ENCODE measurements around the gene CYB5A.

The CYB5A gene

DNA sequence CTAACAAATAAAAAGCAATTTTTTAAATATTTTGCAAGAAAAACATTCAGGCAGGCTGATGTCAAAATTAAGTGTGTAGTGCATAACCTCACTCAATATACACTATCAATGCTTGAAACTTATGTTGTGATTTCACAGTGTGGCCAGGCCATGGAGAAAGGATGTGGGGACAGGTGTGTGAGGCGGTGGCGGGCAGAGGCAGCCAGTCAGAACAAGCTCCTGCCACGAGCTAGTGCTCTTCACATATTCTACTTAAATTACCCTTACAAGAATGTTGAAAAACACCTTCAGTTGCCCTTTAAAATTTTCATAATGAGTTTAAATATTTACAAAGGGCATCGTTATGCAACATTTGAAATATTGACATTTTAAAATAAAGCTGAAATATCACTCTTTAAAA is 43.2 kb downstream of the CYB5A start:
- Histone ChIP-seq H3K27ac (no peak overlapping the region), H3K27me3 (no peaks in the 10 kb centered on the region), H3K9me3 (no peaks in the 10 kb centered on the region), H3K36me3 (no peaks in the 10 kb centered on the region), H3K4me3 (ENCODE audit: low read depth in 1 of 2, low read length in 1 of 2) (no peak overlapping the region), H3K4me1 (ENCODE audit: control insufficient read depth in 1 of 2, insufficient read depth in 1 of 2, low read depth in 1 of 2, low read length in 1 of 2) (peaks cover 11 to 13% of the 10 kb centered on the region in 2 experiments)
- TF ChIP-seq, protein P1, sequence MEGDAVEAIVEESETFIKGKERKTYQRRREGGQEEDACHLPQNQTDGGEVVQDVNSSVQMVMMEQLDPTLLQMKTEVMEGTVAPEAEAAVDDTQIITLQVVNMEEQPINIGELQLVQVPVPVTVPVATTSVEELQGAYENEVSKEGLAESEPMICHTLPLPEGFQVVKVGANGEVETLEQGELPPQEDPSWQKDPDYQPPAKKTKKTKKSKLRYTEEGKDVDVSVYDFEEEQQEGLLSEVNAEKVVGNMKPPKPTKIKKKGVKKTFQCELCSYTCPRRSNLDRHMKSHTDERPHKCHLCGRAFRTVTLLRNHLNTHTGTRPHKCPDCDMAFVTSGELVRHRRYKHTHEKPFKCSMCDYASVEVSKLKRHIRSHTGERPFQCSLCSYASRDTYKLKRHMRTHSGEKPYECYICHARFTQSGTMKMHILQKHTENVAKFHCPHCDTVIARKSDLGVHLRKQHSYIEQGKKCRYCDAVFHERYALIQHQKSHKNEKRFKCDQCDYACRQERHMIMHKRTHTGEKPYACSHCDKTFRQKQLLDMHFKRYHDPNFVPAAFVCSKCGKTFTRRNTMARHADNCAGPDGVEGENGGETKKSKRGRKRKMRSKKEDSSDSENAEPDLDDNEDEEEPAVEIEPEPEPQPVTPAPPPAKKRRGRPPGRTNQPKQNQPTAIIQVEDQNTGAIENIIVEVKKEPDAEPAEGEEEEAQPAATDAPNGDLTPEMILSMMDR (IDR thresholded peaks at IDR 0.05) = no peak

DNA sequence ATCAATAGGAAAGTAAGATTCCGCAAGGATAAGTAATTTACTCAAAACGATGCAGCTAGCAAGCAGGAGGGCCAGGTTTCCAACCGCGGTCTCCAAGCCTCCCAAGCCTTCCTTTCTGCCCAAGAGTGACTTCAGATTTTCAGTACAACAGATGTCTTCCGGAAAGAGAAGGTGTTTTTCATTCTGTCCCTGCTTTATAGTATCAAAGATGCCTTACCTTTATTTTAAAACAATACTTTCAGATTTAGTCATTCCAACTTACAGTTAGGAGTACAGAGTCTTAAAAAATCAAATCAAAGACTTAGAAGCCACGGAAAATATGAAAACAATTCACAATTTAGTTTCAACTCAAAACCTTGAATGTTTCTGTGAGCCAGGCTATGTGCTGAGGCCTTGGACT is 43.6 kb downstream of the CYB5A start:
- Histone ChIP-seq H3K4me3 (ENCODE audit: low read depth in 1 of 2, low read length in 1 of 2) (no peak overlapping the region), H3K4me1 (ENCODE audit: control insufficient read depth in 1 of 2, insufficient read depth in 1 of 2, low read depth in 1 of 2, low read length in 1 of 2) (peaks cover 11 to 13% of the 10 kb centered on the region in 2 experiments), H3K27ac (no peak overlapping the region), H3K9me3 (no peaks in the 10 kb centered on the region), H3K27me3 (no peaks in the 10 kb centered on the region), H3K36me3 (no peaks in the 10 kb centered on the region)
- TF ChIP-seq, protein P1 (IDR thresholded peaks at IDR 0.05) = no peak

DNA sequence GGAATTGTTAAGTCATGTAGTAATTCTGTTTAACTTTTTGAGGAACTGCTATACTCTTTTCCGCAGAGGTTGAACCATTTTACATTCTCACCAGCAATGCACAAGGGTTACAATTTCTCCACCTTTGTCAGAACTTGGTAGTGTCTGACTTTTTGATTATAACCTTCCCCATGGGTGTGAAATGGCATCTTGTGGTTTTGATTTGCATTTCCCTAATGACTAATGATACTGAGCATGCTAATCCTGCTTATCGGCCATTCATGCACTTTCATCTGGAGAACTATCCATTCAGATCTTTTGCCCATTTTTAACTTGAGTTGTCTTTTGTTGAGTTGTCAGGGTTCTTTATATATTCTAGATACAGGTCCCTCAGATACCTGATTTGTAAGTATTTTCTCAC is 47.2 kb downstream of the CYB5A start:
- no peak overlapping the region for H3K4me3 ChIP-seq (ENCODE audit: low read depth in 1 of 2, low read length in 1 of 2)
- TF ChIP-seq, protein P1 (IDR thresholded peaks at IDR 0.05) = no peak
- H3K36me3 ChIP-seq = no peaks in the 10 kb centered on the region
- H3K9me3 ChIP-seq = no peaks in the 10 kb centered on the region
- H3K4me1 ChIP-seq (ENCODE audit: control insufficient read depth in 1 of 2, insufficient read depth in 1 of 2, low read depth in 1 of 2, low read length in 1 of 2) = no peaks in the 10 kb centered on the region
- H3K27ac ChIP-seq = no peak overlapping the region
- no peaks in the 10 kb centered on the region for H3K27me3 ChIP-seq

DNA sequence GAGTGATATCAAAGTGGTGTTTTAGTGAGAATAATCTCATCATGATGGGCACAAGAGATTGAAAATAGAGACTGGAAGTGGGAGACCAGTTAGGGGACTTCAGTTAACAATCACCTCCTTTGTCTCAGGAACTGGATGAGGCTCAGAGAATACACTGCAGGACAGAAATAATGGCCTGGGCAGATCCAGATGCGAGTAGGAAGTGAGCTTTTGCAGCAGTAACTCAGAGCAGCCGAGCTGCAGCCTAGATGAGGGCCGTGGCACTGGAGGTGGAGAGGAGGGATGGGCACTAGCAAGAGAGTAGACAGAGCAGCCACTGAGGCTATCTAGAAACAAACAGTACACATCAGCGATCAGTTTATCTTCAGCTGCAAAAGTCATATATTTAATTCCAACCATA is 48.6 kb downstream of the CYB5A start:
- no peaks in the 10 kb centered on the region for H3K27me3 ChIP-seq
- no peaks in the 10 kb centered on the region for H3K36me3 ChIP-seq
- TF ChIP-seq, protein P1 (IDR thresholded peaks at IDR 0.05) = no peak
- no peak overlapping the region for H3K4me3 ChIP-seq (ENCODE audit: low read depth in 1 of 2, low read length in 1 of 2)
- H3K9me3 ChIP-seq = no peaks in the 10 kb centered on the region
- H3K4me1 ChIP-seq (ENCODE audit: control insufficient read depth in 1 of 2, insufficient read depth in 1 of 2, low read depth in 1 of 2, low read length in 1 of 2) = no peaks in the 10 kb centered on the region
- no peak overlapping the region for H3K27ac ChIP-seq

DNA sequence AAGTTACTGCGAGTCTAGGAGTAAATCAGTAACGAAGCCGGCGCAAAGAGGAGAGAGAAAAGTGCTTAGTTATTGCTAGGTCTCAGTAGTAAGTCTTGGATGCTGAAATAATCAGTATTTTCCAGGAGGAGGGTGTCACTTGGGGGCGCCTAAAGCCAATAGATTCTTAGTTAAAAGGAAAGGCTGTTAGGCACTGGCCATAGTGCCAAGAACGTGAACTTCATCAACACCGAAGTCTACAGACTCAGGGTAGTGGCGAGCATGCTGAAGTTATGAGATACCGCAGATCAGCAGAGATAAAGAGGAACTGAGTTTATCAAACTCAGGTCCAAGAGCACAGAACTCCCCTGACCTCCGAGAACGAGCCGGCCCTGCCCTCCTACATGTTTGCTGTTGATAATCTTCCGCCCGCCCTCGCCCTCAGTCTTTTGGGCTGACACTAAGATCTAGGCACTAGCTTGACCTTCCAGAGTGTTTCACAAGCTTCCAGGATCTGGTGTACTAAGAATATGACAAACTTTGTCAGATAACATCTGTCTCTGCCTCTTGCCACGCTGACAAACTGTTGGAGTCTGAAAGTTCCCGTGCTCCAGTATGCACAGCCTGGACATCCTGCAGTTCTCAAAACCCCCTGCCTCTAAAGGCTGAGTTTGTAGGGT is 49.2 kb downstream of the CYB5A start:
- H3K27ac ChIP-seq = no peak overlapping the region
- TF ChIP-seq, protein P1 (IDR thresholded peaks at IDR 0.05) = no peak
- no peaks in the 10 kb centered on the region for H3K27me3 ChIP-seq
- H3K4me3 ChIP-seq (ENCODE audit: low read depth in 1 of 2, low read length in 1 of 2) = no peak overlapping the region
- H3K4me1 ChIP-seq (ENCODE audit: control insufficient read depth in 1 of 2, insufficient read depth in 1 of 2, low read depth in 1 of 2, low read length in 1 of 2) = no peaks in the 10 kb centered on the region
- H3K36me3 ChIP-seq = no peaks in the 10 kb centered on the region
- H3K9me3 ChIP-seq = no peaks in the 10 kb centered on the region
